Caco-2 (cell line): ENCODE measurements around the gene SLC10A3. TPM values are rescaled to one million over a fixed set of nuclear protein-coding genes. Genes with fewer than 3 reads are reported as not detected.
"Not testable (repeated sequence)": the region's sequence is repeated elsewhere in the genome, so short reads cannot be mapped to it uniquely, and the experiment has no call there.

Experiments used
- BruUV-seq: library from RNA; stranded (reverse); fragments of 400-500 nt; replicated peaks from 2 replicates; lab custom pipeline; 2021; lab: Mats Ljungman, UMichigan
- CTCF ChIA-PET: fragments of 300-600 bp; sonication (Branson Sonifier 250); formaldehyde crosslinking; loops from one replicate; lab custom pipeline; 2022; ENCODE audit warnings: antibody characterized with exemption; lab: Charles Lee
- POLR2A ChIA-PET: fragments of 300-600 bp; sonication (Branson Sonifier 250); formaldehyde crosslinking; loops from one replicate; lab custom pipeline; 2022; ENCODE audit warnings: antibody characterized with exemption; lab: Charles Lee
- DNase-seq, 2 experiments: peaks; one replicate each; pipeline versions ENCODE4 v3.0.0 to v3.0.0-alpha.2; 2020 to 2022
- H3K27me3 ChIP-seq: replicated peaks from 2 replicates; pipeline ENCODE4 v1.6.0; 2011; ENCODE audit warnings: low read length; ENCODE audit not compliant: control insufficient read depth, insufficient read depth
- H3K36me3 ChIP-seq: 2 replicates; pipeline ENCODE4 v1.5.1; 2011; ENCODE audit warnings: low read length; ENCODE audit not compliant: control insufficient read depth, insufficient read depth
- H3K4me1 ChIP-seq: fragments of 250-450 bp; sonication (Bioruptor Pico); 2 replicates; pipeline ENCODE4 v1.5.1; 2020; ENCODE audit warnings: mild to moderate bottlenecking
- H3K4me3 ChIP-seq: 2 replicates; pipeline ENCODE4 v1.5.1; 2011; ENCODE audit warnings: low read depth, mild to moderate bottlenecking, control low read depth, low read length
- H3K9me3 ChIP-seq: fragments of 250-450 bp; sonication (Bioruptor Pico); 2 replicates; pipeline ENCODE4 v1.5.1; 2020; ENCODE audit warnings: mild to moderate bottlenecking, moderate library complexity
- H3K27ac Mint-ChIP-seq: one replicate; pipeline ENCODE4 v1.8.0; 2022; ENCODE audit warnings: mixed read lengths; ENCODE audit not compliant: unreplicated experiment
- H3K27me3 Mint-ChIP-seq: one replicate; pipeline ENCODE4 v1.8.0; 2022; ENCODE audit warnings: mixed read lengths; ENCODE audit not compliant: insufficient read depth, unreplicated experiment
- H3K36me3 Mint-ChIP-seq: one replicate; pipeline ENCODE4 v1.8.0; 2022; ENCODE audit warnings: mild to moderate bottlenecking, mixed read lengths; ENCODE audit not compliant: insufficient read depth, unreplicated experiment
- H3K4me1 Mint-ChIP-seq: one replicate; pipeline ENCODE4 v1.8.0; 2022; ENCODE audit warnings: low read depth, mixed read lengths; ENCODE audit not compliant: unreplicated experiment
- H3K4me3 Mint-ChIP-seq: one replicate; pipeline ENCODE4 v1.8.0; 2022; ENCODE audit warnings: mild to moderate bottlenecking, moderate library complexity, mixed read lengths; ENCODE audit not compliant: unreplicated experiment
- H3K9me3 Mint-ChIP-seq: one replicate; pipeline ENCODE4 v1.8.0; 2022; ENCODE audit warnings: mixed read lengths; ENCODE audit not compliant: unreplicated experiment
- CTCF ChIP-seq, 2 experiments: fragments of 200-600 bp in 1 of 2; IDR thresholded peaks; 1 replicate in 1 of 2; 2 replicates in 1 of 2; pipeline versions ENCODE4 v1.5.1 to v1.8.0; 2011 to 2022; ENCODE audit warnings: antibody characterized with exemption in 1 of 2, control low read depth in 1 of 2, inconsistent platforms in 1 of 2, low read depth in 1 of 2, low read length in 1 of 2, mild to moderate bottlenecking in 1 of 2, moderate library complexity in 1 of 2; ENCODE audit not compliant: insufficient read depth in 1 of 2, severe bottlenecking in 1 of 2, unreplicated experiment in 1 of 2
- intact Hi-C: fragments of 100-400 bp; cut with micrococcal nuclease; formaldehyde crosslinking; loops from one replicate; pipeline ENCODE4 v1.10.0; 2022; ENCODE audit not compliant: unreplicated experiment
- total RNA-seq: library from RNA; stranded (reverse); gene quantifications from 2 replicates; pipeline ENCODE4 v1.2.3, GENCODE V29; 2022

Gene SLC10A3
- total RNA-seq, 1 experiment from 2014 or later = 22.5 TPM

- Histone ChIP-seq H3K4me3 (no peak overlapping the region), H3K36me3 (no peaks in the 10 kb centered on the region), H3K27me3 (no peaks in the 10 kb centered on the region), H3K4me1 (no peaks in the 10 kb centered on the region), H3K9me3 (no peaks in the 10 kb centered on the region)
- BruUV-seq = no TSS peak
- Mint-ChIP-seq H3K4me1 (no peaks in the 10 kb centered on the region), H3K36me3 (no peaks in the 10 kb centered on the region), H3K27me3 (no peaks in the 10 kb centered on the region), H3K4me3 (no peak overlapping the region), H3K27ac (no peak overlapping the region), H3K9me3 (no peaks in the 10 kb centered on the region)
- DNase-seq = no peak
- POLR2A ChIA-PET = no interaction called here
- CTCF ChIA-PET = no interaction called here
- intact Hi-C loops = no loop called here
- no peak for TF ChIP-seq CTCF (IDR thresholded peaks at IDR 0.05; ENCODE audit: insufficient read depth in 1 of 2, low read depth in 1 of 2, low read length in 1 of 2, severe bottlenecking in 1 of 2, unreplicated experiment in 1 of 2)
Observed at GRCh38 chrX:154502989-154503388, 12.6 kb upstream of the SLC10A3 start.

- Histone ChIP-seq H3K27me3 (no peaks in the 10 kb centered on the region), H3K36me3 (no peaks in the 10 kb centered on the region), H3K4me3 (no peak overlapping the region), H3K9me3 (no peaks in the 10 kb centered on the region), H3K4me1 (no peaks in the 10 kb centered on the region)
- no peak for DNase-seq
- no peaks in the 10 kb centered on the region for H3K4me1 Mint-ChIP-seq
- intact Hi-C loops = no loop called here
- H3K27ac Mint-ChIP-seq = no peak overlapping the region
- no TSS peak for BruUV-seq
- no peaks in the 10 kb centered on the region for H3K9me3 Mint-ChIP-seq
- no peak overlapping the region for H3K4me3 Mint-ChIP-seq
- no peaks in the 10 kb centered on the region for H3K27me3 Mint-ChIP-seq
- no peaks in the 10 kb centered on the region for H3K36me3 Mint-ChIP-seq
- no peak for TF ChIP-seq CTCF (IDR thresholded peaks at IDR 0.05; ENCODE audit: insufficient read depth in 1 of 2, low read depth in 1 of 2, low read length in 1 of 2, severe bottlenecking in 1 of 2, unreplicated experiment in 1 of 2)
- ChIA-PET POLR2A (no interaction called here), CTCF (interaction anchor here (0.7 kb wide), 1 partner anchor 120 kb away, joined by 3 read pairs; no protein-coding TSS in a partner anchor)
Observed at GRCh38 chrX:154502098-154502497, 11.7 kb upstream of the SLC10A3 start.

- CTCF ChIA-PET, H3K27me3 ChIP-seq, H3K4me3 Mint-ChIP-seq, H3K4me1 ChIP-seq, POLR2A ChIA-PET, H3K4me1 Mint-ChIP-seq, DNase-seq, H3K36me3 Mint-ChIP-seq, H3K9me3 ChIP-seq, H3K27me3 Mint-ChIP-seq, H3K36me3 ChIP-seq, H3K4me3 ChIP-seq, H3K27ac Mint-ChIP-seq, intact Hi-C loops, H3K9me3 Mint-ChIP-seq, BruUV-seq: not testable (repeated sequence)
Observed at GRCh38 chrX:154501423-154501822, 11.0 kb upstream of the SLC10A3 start.

- DNase-seq, H3K27me3 ChIP-seq, POLR2A ChIA-PET, intact Hi-C loops, H3K4me3 Mint-ChIP-seq, H3K9me3 ChIP-seq, BruUV-seq, H3K27me3 Mint-ChIP-seq, H3K27ac Mint-ChIP-seq, H3K4me1 ChIP-seq, H3K4me1 Mint-ChIP-seq, H3K36me3 ChIP-seq, H3K4me3 ChIP-seq, H3K36me3 Mint-ChIP-seq, H3K9me3 Mint-ChIP-seq: not testable (repeated sequence)
- CTCF ChIA-PET = interaction anchor here (0.7 kb wide), 1 partner anchor 1291 kb away, joined by 3 read pairs; no protein-coding TSS in a partner anchor
Observed at GRCh38 chrX:154496591-154497137, 6.2 kb upstream of the SLC10A3 start.
